B cell (primary cell): ENCODE measurements around the gene TMEM81. TPM values are rescaled to one million over a fixed set of nuclear protein-coding genes. Genes with fewer than 3 reads are reported as not detected.

Experiments
- ATAC-seq: fragments of 200-7000 bp; cut with Tn5 transposase; one replicate; pipeline ENCODE4 v1.10.0; 2021; ENCODE audit warnings: low read depth, mild to moderate bottlenecking, moderate number of reproducible peaks, moderate library complexity
- CTCF ChIA-PET: fragments of 350-600 bp; sonication (Branson Sonifier 250); formaldehyde crosslinking; loops from one replicate; lab custom pipeline; 2021; ENCODE audit warnings: antibody characterized with exemption, inconsistent platforms; lab: Charles Lee
- POLR2A ChIA-PET: fragments of 350-600 bp; sonication (Branson Sonifier 250); formaldehyde crosslinking; loops from one replicate; lab custom pipeline; 2021; ENCODE audit warnings: antibody characterized with exemption; lab: Charles Lee
- DNase-seq: peaks from one replicate; pipeline ENCODE4 v3.0.0; 2013
- H2AFZ ChIP-seq: 2 replicates; pipeline ENCODE4 v1.6.1; 2012; ENCODE audit warnings: mild to moderate bottlenecking, low read depth, low read length; ENCODE audit not compliant: insufficient read depth, poor library complexity, severe bottlenecking
- H3K27ac ChIP-seq, 2 donors: 1 replicate in 1 of 2; 2 replicates in 1 of 2; pipeline ENCODE4 v1.5.1; 2012 to 2013; ENCODE audit warnings: low read length in 2 of 2, mild to moderate bottlenecking in 2 of 2, moderate library complexity in 1 of 2
- H3K27me3 ChIP-seq, 4 experiments: fragments of 200-600 bp in 1 of 4; sonication (generic) in 1 of 4; replicated peaks in 1 of 4; 1 replicate in 2 of 4; 2 replicates in 2 of 4; pipeline versions ENCODE4 v1.6.1 to v1.7.0; 2013 to 2016; ENCODE audit warnings: low read length in 3 of 4, mild to moderate bottlenecking in 2 of 4, mixed read lengths in 1 of 4, moderate library complexity in 1 of 4; ENCODE audit not compliant: insufficient read depth in 4 of 4, control insufficient read depth in 3 of 4; ENCODE audit errors: control extremely low read depth in 1 of 4
- H3K36me3 ChIP-seq, 2 experiments: replicated peaks in 1 of 2; 1 replicate in 1 of 2; 2 replicates in 1 of 2; pipeline versions ENCODE4 v1.6.1 to v1.7.1; 2013; ENCODE audit warnings: low read length in 1 of 2; ENCODE audit not compliant: insufficient read depth in 2 of 2, control insufficient read depth in 1 of 2; ENCODE audit errors: control extremely low read depth in 1 of 2, extremely low read depth in 1 of 2
- H3K4me1 ChIP-seq, 2 donors: fragments of 200-600 bp in 1 of 2; sonication (generic) in 1 of 2; 1 replicate in 1 of 2; 2 replicates in 1 of 2; pipeline versions ENCODE4 v1.5.1 to v1.6.1; 2013 to 2017; ENCODE audit warnings: low read length in 2 of 2; ENCODE audit not compliant: control insufficient read depth in 2 of 2, insufficient read depth in 2 of 2
- H3K4me2 ChIP-seq: replicated peaks from 2 replicates; pipeline ENCODE3; 2012; ENCODE audit warnings: mild to moderate bottlenecking, low read depth, low read length; ENCODE audit not compliant: poor library complexity, severe bottlenecking
- H3K4me3 ChIP-seq, 5 experiments: fragments of 200-600 bp in 1 of 5; sonication (generic) in 1 of 5; 1 replicate in 3 of 5; 2 replicates in 2 of 5; pipeline versions ENCODE4 v1.5.1 to v1.7.0; 2011 to 2016; ENCODE audit warnings: low read length in 4 of 5, mild to moderate bottlenecking in 4 of 5, low read depth in 2 of 5, control low read depth in 1 of 5, moderate library complexity in 1 of 5; ENCODE audit not compliant: insufficient read depth in 1 of 5; ENCODE audit errors: control extremely low read depth in 1 of 5, extremely low read depth in 1 of 5
- H3K79me2 ChIP-seq: fragments of 200-600 bp; sonication (generic); one replicate; pipeline ENCODE4 v1.6.0; 2016; ENCODE audit warnings: low read length; ENCODE audit not compliant: control insufficient read depth, insufficient read depth
- H3K9ac ChIP-seq: fragments of 200-600 bp; sonication (generic); 2 replicates; pipeline ENCODE4 v1.6.1; 2017; ENCODE audit warnings: mild to moderate bottlenecking, low read length, moderate library complexity
- H3K9me3 ChIP-seq, 3 donors: one replicate each; pipeline versions ENCODE4 v1.6.1 to v1.7.1; 2013; ENCODE audit warnings: low read length in 2 of 3; ENCODE audit not compliant: control insufficient read depth in 2 of 3, insufficient read depth in 1 of 3; ENCODE audit errors: control extremely low read depth in 1 of 3
- H4K20me1 ChIP-seq: 2 replicates; pipeline ENCODE4 v1.6.0; 2012; ENCODE audit warnings: mild to moderate bottlenecking, low read length; ENCODE audit not compliant: insufficient read depth, control insufficient read depth, poor library complexity, severe bottlenecking
- H3K27ac Mint-ChIP-seq: one replicate; pipeline ENCODE4 v1.8.0; 2021; ENCODE audit warnings: mixed read lengths
- H3K27me3 Mint-ChIP-seq: one replicate; pipeline ENCODE4 v1.8.0; 2021; ENCODE audit warnings: mixed read lengths
- H3K4me1 Mint-ChIP-seq: one replicate; pipeline ENCODE4 v1.8.0; 2021; ENCODE audit warnings: mixed read lengths
- H3K4me3 Mint-ChIP-seq: one replicate; pipeline ENCODE4 v1.8.0; 2021; ENCODE audit warnings: mixed read lengths
- H3K9me3 Mint-ChIP-seq: one replicate; pipeline ENCODE4 v1.8.0; 2022; ENCODE audit warnings: mixed read lengths; ENCODE audit not compliant: insufficient read depth
- EZH2 ChIP-seq: IDR thresholded peaks from 2 replicates; pipeline ENCODE4 v1.6.1; 2012; ENCODE audit warnings: borderline replicate concordance, low read depth, mild to moderate bottlenecking, moderate library complexity, low read length; ENCODE audit not compliant: insufficient read depth, poor library complexity, severe bottlenecking
- WGBS: methylation state at CpG from one replicate; pipeline ENCODE4 v1.1.5; 2013; ENCODE audit warnings: missing lambda C conversion rate; ENCODE audit not compliant: insufficient coverage; 5-methylcytosine and 5-hydroxymethylcytosine counted together
- intact Hi-C: fragments of 100-400 bp; cut with micrococcal nuclease; formaldehyde crosslinking; loops from one replicate; pipeline ENCODE4 v1.10.0; 2022
- polyA plus RNA-seq: library from polyadenylated mRNA; depleted of rRNA; stranded (reverse); fragments of >200 nt; gene quantifications from 2 replicates; pipeline ENCODE4 v1.2.3, GENCODE V29; 2012
- total RNA-seq, 2 donors: library from RNA; stranded (reverse); fragments of 120-200 nt in 1 of 2; gene quantifications; 1 replicate in 1 of 2; 2 replicates in 1 of 2; pipeline versions ENCODE4 v1.2.3 to v1.2.4, GENCODE V29; 2013 to 2022
- TF ChIP-seq, protein P1 (sequence below): fragments of 200-600 bp; IDR thresholded peaks from one replicate; pipeline ENCODE4 v1.8.0; 2022; ENCODE audit warnings: antibody characterized with exemption, mild to moderate bottlenecking

Gene TMEM81
- total and polyA plus RNA-seq, 2 donors (not counting 1 experiment from before 2014, with no cell fraction given) = 3.0 to 6.2 TPM

DNA sequence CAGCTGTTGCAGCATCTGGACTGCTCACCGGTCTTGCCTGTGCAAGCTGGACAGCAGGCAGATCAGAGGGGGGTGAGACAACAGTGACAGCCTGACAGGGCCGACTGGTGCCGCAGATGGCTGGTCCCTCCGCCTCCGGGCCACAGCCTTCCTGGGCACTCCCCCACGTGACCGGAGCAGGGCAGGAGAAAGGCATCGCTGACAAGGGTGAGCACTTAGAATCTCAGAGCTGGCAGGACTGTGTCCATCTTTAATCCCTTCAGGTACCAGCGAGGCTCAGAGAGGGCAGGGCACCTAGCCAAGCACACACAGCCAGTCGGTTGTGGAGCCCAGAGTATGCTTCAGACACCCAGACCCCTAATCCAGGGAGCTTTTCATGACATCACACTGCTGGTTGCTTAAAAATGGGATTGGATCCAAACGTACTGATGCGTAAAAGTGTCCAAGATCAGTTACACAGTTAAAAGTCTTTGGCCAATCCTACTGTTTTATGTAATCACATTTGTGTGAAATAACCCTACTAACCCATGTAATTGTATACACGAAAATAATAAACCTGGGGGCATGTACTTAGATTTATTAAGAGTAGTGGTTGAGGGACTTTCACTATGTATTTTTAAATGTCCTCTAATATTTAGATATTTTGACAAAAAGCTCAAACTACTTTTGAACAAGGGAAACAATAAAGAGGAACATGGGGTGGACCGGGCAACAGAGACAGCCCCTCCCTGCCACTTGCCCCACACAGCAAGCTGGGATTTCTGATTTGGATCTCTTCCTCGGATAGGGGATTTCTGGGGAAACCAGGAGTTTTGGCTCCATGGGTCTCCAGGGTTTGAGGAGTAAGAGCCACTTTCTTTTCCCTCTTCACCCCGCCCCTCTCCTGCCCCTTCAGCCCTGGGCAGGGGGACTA is 42.0 kb downstream of the TMEM81 start:
- no peak overlapping the region for H3K4me3 Mint-ChIP-seq
- no peak overlapping the region for H3K4me3 ChIP-seq
- H3K9me3 ChIP-seq = no peaks in the 10 kb centered on the region
- no peaks in the 10 kb centered on the region for H3K4me1 ChIP-seq
- H3K4me1 Mint-ChIP-seq = no peaks in the 10 kb centered on the region
- peaks cover 0 to 47% (median 11%) of the 10 kb centered on the region in 4 experiments for H3K27me3 ChIP-seq
- no peak overlapping the region for H3K9ac ChIP-seq
- H3K9me3 Mint-ChIP-seq = no peaks in the 10 kb centered on the region
- no peaks in the 10 kb centered on the region for H3K79me2 ChIP-seq
- no peak overlapping the region for H3K27ac ChIP-seq
- no peak overlapping the region for H3K27ac Mint-ChIP-seq
- CTCF ChIA-PET = no interaction called here
- H3K4me2 ChIP-seq = no peak overlapping the region
- WGBS = 89% methylated on average over 10 of the region's 16 CpGs
- ATAC-seq = no peak
- TF ChIP-seq, protein P1, sequence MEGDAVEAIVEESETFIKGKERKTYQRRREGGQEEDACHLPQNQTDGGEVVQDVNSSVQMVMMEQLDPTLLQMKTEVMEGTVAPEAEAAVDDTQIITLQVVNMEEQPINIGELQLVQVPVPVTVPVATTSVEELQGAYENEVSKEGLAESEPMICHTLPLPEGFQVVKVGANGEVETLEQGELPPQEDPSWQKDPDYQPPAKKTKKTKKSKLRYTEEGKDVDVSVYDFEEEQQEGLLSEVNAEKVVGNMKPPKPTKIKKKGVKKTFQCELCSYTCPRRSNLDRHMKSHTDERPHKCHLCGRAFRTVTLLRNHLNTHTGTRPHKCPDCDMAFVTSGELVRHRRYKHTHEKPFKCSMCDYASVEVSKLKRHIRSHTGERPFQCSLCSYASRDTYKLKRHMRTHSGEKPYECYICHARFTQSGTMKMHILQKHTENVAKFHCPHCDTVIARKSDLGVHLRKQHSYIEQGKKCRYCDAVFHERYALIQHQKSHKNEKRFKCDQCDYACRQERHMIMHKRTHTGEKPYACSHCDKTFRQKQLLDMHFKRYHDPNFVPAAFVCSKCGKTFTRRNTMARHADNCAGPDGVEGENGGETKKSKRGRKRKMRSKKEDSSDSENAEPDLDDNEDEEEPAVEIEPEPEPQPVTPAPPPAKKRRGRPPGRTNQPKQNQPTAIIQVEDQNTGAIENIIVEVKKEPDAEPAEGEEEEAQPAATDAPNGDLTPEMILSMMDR = no peak
- TF ChIP-seq EZH2 = no peak
- no peaks in the 10 kb centered on the region for H3K36me3 ChIP-seq
- POLR2A ChIA-PET = no interaction called here
- intact Hi-C loops = no loop called here
- H3K27me3 Mint-ChIP-seq = peaks cover 58% of the 10 kb centered on the region
- DNase-seq = no peak
- no peaks in the 10 kb centered on the region for H4K20me1 ChIP-seq
- H2AFZ ChIP-seq = no peak overlapping the region
